NCI-H748 (cell line): ENCODE measurements around the gene RPEL1.
A peak's percentile ranks its signal among the peaks of the same experiment; 100 is the strongest.
"Not testable (repeated sequence)": the region's sequence is repeated elsewhere in the genome, so short reads cannot be mapped to it uniquely, and the experiment has no call there.

Experiments
- DNase-seq: peaks from one replicate; lab custom pipeline; 2025; ENCODE audit not compliant: unreplicated experiment; lab: John Stamatoyannopoulos, UW

The RPEL1 gene

GRCh38 chr10:103245587-103245986, at the start of gene RPEL1:
RPEL1 (plus strand) TSS chr10:103245887; CDS start chr10:103245997, 110 bp downstream.
- not testable (repeated sequence) for DNase-seq

- no peak for DNase-seq
These were observed 49.2 kb upstream of the RPEL1 start for GRCh38 chr10:103196516-103196915.

GRCh38 chr10:103197174-103197573, 48.5 kb upstream of the RPEL1 start:
- DNase-seq: no peak

GRCh38 chr10:103197903-103198302, 47.8 kb upstream of the RPEL1 start:
- no peak for DNase-seq

- DNase-seq: no peak
These were observed 47.0 kb upstream of the RPEL1 start for GRCh38 chr10:103198648-103199047.

GRCh38 chr10:103199488-103199887, 46.2 kb upstream of the RPEL1 start:
- no peak for DNase-seq

GRCh38 chr10:103202319-103202718, 43.4 kb upstream of the RPEL1 start:
- no peak for DNase-seq

GRCh38 chr10:103203466-103203865, 42.2 kb upstream of the RPEL1 start:
- no peak for DNase-seq

- DNase-seq: peak; percentile 63
These were observed 41.1 kb upstream of the RPEL1 start for GRCh38 chr10:103204353-103205255.

GRCh38 chr10:103205401-103205800, 40.3 kb upstream of the RPEL1 start:
- DNase-seq: not testable (repeated sequence)

- DNase-seq: not testable (repeated sequence)
These were observed 39.0 kb upstream of the RPEL1 start for GRCh38 chr10:103206715-103207114.

- no peak for DNase-seq
These were observed 38.5 kb upstream of the RPEL1 start for GRCh38 chr10:103207141-103207540.

GRCh38 chr10:103207643-103208042, 38.0 kb upstream of the RPEL1 start:
- DNase-seq: not testable (repeated sequence)

GRCh38 chr10:103210262-103210661, 35.4 kb upstream of the RPEL1 start:
- DNase-seq: not testable (repeated sequence)

- no peak for DNase-seq
These were observed 30.1 kb upstream of the RPEL1 start for GRCh38 chr10:103215601-103216000.

GRCh38 chr10:103216362-103216761, 29.3 kb upstream of the RPEL1 start:
- not testable (repeated sequence) for DNase-seq

- DNase-seq: no peak
These were observed 21.6 kb upstream of the RPEL1 start for GRCh38 chr10:103224133-103224532.

GRCh38 chr10:103224721-103225120, 21.0 kb upstream of the RPEL1 start:
- not testable (repeated sequence) for DNase-seq

GRCh38 chr10:103225939-103226338, 19.7 kb upstream of the RPEL1 start:
- no peak for DNase-seq

GRCh38 chr10:103227416-103227815, 18.3 kb upstream of the RPEL1 start:
- DNase-seq: no peak

- no peak for DNase-seq
These were observed 14.6 kb upstream of the RPEL1 start for GRCh38 chr10:103231047-103231551.

- no peak for DNase-seq
These were observed 13.5 kb upstream of the RPEL1 start for GRCh38 chr10:103232131-103232673.
